Large intestine (tissue), 3 donors: ENCODE results near the gene DRC3. TPM values are rescaled to one million over a fixed set of nuclear protein-coding genes. Genes with fewer than 3 reads are reported as not detected.
A peak's percentile ranks its signal among the peaks of the same experiment; 100 is the strongest.

Experiments used
- DNase-seq, 2 donors: peaks; one replicate each; pipeline versions ENCODE4 v3.0.0 to v3.0.0-alpha.2; 2013
- H3K27ac ChIP-seq: one replicate; pipeline ENCODE4 v1.5.1; 2013; ENCODE audit warnings: low read length
- H3K27me3 ChIP-seq: 2 replicates; pipeline ENCODE4 v1.6.1; 2013; ENCODE audit warnings: low read length; ENCODE audit not compliant: control insufficient read depth, insufficient read depth
- H3K36me3 ChIP-seq: 2 replicates; pipeline ENCODE4 v1.6.1; 2013; ENCODE audit warnings: low read length; ENCODE audit not compliant: control insufficient read depth, insufficient read depth
- H3K4me1 ChIP-seq: one replicate; pipeline ENCODE4 v1.6.1; 2013; ENCODE audit warnings: low read length; ENCODE audit not compliant: control insufficient read depth, insufficient read depth
- H3K4me3 ChIP-seq: one replicate; pipeline ENCODE4 v1.5.1; 2013; ENCODE audit warnings: low read length
- H3K9me3 ChIP-seq: one replicate; pipeline ENCODE4 v1.6.1; 2013; ENCODE audit warnings: mild to moderate bottlenecking, low read depth, low read length, moderate library complexity; ENCODE audit not compliant: control insufficient read depth
- WGBS: methylation state at CpG from one replicate; pipeline ENCODE4 v1.1.5; 2013; ENCODE audit warnings: low lambda C conversion rate; ENCODE audit not compliant: insufficient coverage; 5-methylcytosine and 5-hydroxymethylcytosine counted together
- polyA plus RNA-seq: library from polyadenylated mRNA; unstranded; fragments of 120-200 nt; gene quantifications from one replicate; pipeline ENCODE4 v1.2.1, GENCODE V29; 2013

The DRC3 gene
- polyA plus RNA-seq, 1 donor, result 5.7 TPM

DNA sequence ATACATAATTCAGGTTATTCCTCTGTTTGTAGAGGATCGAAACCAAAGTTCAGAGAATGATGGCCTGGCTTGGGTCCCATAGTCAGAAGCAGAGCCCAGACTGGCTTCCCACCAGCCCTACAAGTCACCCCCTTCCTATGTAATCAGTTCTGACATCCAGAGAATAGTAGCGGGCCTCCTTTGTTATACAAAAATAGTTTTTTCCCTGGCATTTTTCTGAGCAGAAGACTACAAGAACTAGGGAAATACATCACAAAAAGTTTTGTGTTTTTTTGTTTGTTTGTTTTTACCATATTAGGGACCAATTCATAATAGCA lies 47.1 kb downstream of the DRC3 start:
- Histone ChIP-seq H3K36me3 (peaks cover 52% of the 10 kb centered on the region), H3K4me3 (no peak overlapping the region), H3K4me1 (no peaks in the 10 kb centered on the region), H3K27me3 (no peaks in the 10 kb centered on the region), H3K27ac (no peak overlapping the region), H3K9me3 (no peaks in the 10 kb centered on the region)
- WGBS, result no CpG with 5 or more reads among the region's 2 CpGs
- DNase-seq, result no peak

DNA sequence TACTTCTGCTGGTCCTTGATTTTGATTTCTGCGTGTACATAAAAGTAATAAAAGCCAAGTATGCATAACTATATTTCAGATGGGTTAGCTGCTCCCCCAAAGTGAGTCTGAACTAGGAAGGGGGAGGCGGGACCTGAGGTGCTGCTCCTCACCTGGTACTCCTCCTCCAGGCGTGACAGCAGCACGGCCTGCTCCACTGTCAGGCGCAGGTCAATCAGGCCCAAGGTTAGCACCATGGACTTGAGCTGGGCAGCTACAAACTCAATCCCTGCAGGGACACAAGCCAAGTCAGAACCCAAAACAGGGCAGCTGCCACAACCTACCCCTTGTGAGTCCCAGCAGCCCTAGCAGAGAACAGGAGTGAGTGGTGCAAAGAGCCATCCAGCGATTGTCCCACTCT lies 48.3 kb downstream of the DRC3 start:
- peaks cover 51% of the 10 kb centered on the region for H3K36me3 ChIP-seq
- no peak overlapping the region for H3K27ac ChIP-seq
- WGBS, result no CpG with 5 or more reads among the region's 6 CpGs
- no peaks in the 10 kb centered on the region for H3K27me3 ChIP-seq
- H3K4me1 ChIP-seq, result no peaks in the 10 kb centered on the region
- no peak overlapping the region for H3K4me3 ChIP-seq
- DNase-seq, result no peak
- no peaks in the 10 kb centered on the region for H3K9me3 ChIP-seq

DNA sequence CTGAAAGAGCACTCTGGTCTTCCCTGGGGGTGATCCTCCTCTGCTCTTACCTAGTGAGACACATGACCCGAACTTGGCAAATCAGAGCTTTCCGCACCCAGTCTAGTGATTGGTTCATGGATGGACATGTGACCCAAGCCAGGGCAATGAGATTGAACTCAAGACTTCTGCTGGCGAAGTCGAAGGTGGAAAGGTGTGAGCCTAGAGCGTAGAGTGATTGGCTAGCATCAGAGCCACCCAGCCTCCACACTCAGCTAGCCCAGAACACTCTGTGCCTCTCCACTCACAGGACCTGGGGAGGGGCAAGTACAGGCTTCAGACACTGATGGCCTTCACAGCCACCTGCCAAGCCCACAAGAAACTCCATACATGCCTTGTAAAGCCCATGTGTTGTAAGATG lies 48.7 kb downstream of the DRC3 start:
- Histone ChIP-seq H3K36me3 (peaks cover 48% of the 10 kb centered on the region), H3K9me3 (no peaks in the 10 kb centered on the region), H3K27ac (no peak overlapping the region), H3K4me3 (no peak overlapping the region), H3K27me3 (no peaks in the 10 kb centered on the region), H3K4me1 (no peaks in the 10 kb centered on the region)
- WGBS, result no CpG with 5 or more reads among the region's 5 CpGs
- no peak for DNase-seq

GRCh38 chr17:18025241-18025944 lies 52.7 kb downstream of the DRC3 start:
- H3K36me3 ChIP-seq, result peaks cover 40% of the 10 kb centered on the region
- no peak overlapping the region for H3K4me3 ChIP-seq
- H3K27ac ChIP-seq, result no peak overlapping the region
- no CpG with 5 or more reads among the region's 5 CpGs for WGBS
- H3K4me1 ChIP-seq, result no peaks in the 10 kb centered on the region
- DNase-seq, result no peak
- H3K9me3 ChIP-seq, result no peaks in the 10 kb centered on the region
- H3K27me3 ChIP-seq, result no peaks in the 10 kb centered on the region

DNA sequence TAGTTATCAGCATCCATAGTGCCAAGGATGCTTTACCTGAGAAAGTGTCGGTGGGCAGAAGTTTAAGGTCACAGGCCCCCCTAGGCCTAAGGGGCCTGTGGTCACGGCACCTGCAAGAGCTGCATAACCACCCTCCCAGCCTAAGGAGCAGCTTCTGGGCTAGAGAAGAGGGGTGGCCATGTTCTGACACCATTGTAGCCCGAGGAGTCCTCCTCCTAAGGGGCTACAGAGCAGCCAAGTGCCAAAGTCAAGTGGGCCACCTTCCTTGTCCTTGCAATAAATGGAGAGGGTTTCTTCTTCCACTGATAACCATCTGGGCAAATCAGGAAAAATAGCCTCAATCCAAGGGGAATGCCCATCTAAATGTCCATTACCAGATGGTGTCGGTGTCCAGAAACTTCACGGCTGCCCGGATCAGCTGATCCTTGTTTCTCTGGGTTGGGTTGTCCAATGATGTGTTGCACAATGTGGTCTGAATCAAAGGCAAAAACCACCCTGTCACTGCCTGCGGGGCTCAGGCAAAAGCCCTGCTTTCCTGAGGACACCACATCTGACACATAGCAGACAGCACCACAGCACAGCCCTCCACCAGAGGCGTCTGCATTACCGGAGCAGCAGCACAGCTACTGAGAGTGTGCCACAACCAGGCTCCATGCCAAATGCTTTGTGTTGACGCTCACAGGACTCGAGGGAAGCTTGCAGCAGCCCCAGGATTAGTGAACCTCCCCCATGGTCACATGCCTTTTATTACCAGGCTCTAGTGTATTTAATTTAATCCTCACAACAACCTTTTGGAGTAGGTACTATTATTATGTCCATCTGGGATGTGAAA lies 53.5 kb downstream of the DRC3 start:
- Histone ChIP-seq H3K27me3 (no peaks in the 10 kb centered on the region), H3K4me3 (no peak overlapping the region), H3K36me3 (peaks cover 37% of the 10 kb centered on the region), H3K9me3 (no peaks in the 10 kb centered on the region), H3K4me1 (no peaks in the 10 kb centered on the region), H3K27ac (no peak overlapping the region)
- WGBS, result no CpG with 5 or more reads among the region's 11 CpGs
- no peak for DNase-seq

DNA sequence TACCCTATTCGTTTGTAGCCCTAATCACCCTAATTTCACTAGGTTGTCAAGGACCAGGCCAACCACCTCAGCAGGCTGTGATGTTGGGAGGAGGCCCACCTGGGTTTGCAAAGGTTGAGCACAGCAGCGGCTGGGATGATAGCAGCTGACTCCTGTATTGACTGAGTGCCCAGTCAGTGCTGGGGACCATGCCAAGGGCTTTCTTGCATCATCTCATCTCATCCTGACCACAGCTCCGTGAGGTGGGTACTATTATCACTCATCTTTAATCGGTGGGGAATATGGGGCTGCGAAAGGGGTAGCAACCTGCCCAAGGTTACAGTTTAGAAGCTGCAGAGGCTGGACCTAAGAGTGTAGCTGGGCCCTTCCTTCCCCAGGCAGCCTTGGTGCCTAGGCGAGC lies 54.6 kb downstream of the DRC3 start:
- no peaks in the 10 kb centered on the region for H3K4me1 ChIP-seq
- WGBS, result no CpG with 5 or more reads among the region's 6 CpGs
- no peak for DNase-seq
- no peak overlapping the region for H3K4me3 ChIP-seq
- H3K36me3 ChIP-seq, result peaks cover 28% of the 10 kb centered on the region
- H3K9me3 ChIP-seq, result no peaks in the 10 kb centered on the region
- H3K27me3 ChIP-seq, result no peaks in the 10 kb centered on the region
- no peak overlapping the region for H3K27ac ChIP-seq

- peaks cover 28% of the 10 kb centered on the region for H3K36me3 ChIP-seq
- H3K27me3 ChIP-seq, result no peaks in the 10 kb centered on the region
- H3K4me3 ChIP-seq, result no peak overlapping the region
- no peaks in the 10 kb centered on the region for H3K9me3 ChIP-seq
- WGBS, result 90% methylated on average over 1 of the region's 11 CpGs
- no peak overlapping the region for H3K27ac ChIP-seq
- no peak for DNase-seq
- H3K4me1 ChIP-seq, result no peaks in the 10 kb centered on the region
These were observed 55.7 kb downstream of the DRC3 start for GRCh38 chr17:18028114-18028951.

DNA sequence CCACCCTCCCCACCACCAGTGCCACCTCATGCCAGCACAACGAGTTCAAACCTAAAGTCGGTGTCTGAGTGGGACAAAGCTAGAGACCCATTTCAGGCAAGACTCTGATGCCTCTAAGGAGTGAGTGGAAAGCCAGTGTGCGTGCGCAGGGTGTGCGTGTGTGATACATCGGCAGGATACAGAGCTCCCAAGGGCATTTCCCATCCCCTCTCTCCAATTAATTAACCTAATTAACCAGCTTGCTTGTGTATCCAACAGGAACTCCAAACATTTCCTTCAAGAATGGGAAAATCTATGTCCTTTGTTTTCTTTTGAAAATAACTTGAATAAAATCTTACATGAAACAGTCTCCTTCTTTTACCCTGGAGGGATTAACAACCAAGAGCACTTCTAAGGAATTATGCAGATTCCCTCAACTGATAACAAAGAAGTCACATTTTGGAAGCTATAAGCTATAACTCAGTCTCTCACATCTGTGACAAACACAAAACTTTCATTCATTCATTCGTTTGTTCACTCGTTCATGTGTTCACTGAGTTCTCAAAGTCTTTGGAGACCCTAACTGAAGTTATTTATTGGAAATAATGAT lies 56.4 kb downstream of the DRC3 start:
- H3K27me3 ChIP-seq, result no peaks in the 10 kb centered on the region
- no peaks in the 10 kb centered on the region for H3K4me1 ChIP-seq
- no peaks in the 10 kb centered on the region for H3K9me3 ChIP-seq
- H3K36me3 ChIP-seq, result peaks cover 24% of the 10 kb centered on the region
- no peak overlapping the region for H3K4me3 ChIP-seq
- 100% methylated on average over 2 of the region's 8 CpGs for WGBS
- no peak for DNase-seq
- H3K27ac ChIP-seq, result no peak overlapping the region

GRCh38 chr17:18031955-18032354 lies 59.3 kb downstream of the DRC3 start:
- Histone ChIP-seq H3K9me3 (no peaks in the 10 kb centered on the region), H3K27me3 (no peaks in the 10 kb centered on the region), H3K4me1 (no peaks in the 10 kb centered on the region), H3K36me3 (peaks cover 11% of the 10 kb centered on the region), H3K4me3 (no peak overlapping the region), H3K27ac (no peak overlapping the region)
- DNase-seq, result no peak
- WGBS, result no CpG with 5 or more reads among the region's 2 CpGs

DNA sequence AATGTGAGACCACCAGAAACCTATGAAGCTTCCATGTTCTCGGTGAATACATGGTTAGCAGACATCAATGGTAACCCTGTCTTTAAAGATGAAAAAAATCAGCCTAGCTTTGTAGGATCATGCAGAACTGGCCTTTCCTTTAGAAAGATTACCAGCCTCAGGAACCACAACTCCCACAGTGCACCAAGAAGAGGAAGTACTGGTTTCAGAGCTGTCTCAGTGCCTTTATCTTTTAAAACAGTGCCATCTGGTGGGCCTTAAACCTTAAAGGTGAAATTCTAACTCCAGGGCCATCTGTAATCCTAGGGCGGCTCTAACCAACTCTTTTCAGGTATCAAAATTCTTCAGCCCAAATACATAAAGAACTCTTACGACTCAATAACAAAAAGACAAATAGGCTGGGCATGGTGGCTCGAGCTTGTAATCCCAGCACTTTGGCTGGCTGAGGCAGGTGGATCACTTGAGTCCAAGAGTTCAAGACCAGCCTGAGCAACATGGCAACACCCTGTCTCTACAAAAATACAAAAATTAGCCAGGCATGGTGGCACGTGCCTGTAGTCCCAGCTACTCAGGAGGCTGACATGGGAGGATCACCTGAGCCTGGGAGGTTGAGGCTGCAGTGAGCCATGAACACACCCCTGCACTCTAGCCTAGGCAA lies 60.9 kb downstream of the DRC3 start:
- Histone ChIP-seq H3K36me3 (no peaks in the 10 kb centered on the region), H3K4me1 (peaks cover 5% of the 10 kb centered on the region), H3K27ac (no peak overlapping the region), H3K27me3 (no peaks in the 10 kb centered on the region), H3K4me3 (no peak overlapping the region), H3K9me3 (no peaks in the 10 kb centered on the region)
- WGBS, result no CpG with 5 or more reads among the region's 5 CpGs
- DNase-seq, result peak; percentile 68 to 70
